Measurements from ENCODE around the gene CACNG3. TPM values are rescaled to one million over a fixed set of nuclear protein-coding genes. Genes with fewer than 3 reads are reported as not detected.

Gene CACNG3
- total and polyA plus RNA-seq, 2 experiments from 2014 or later = not detected

GRCh38 chr16:24322106-24322505, 66.0 kb downstream of the CACNG3 start:
- H3K27me3 ChIP-seq = no peaks in the 10 kb centered on the region
- no peak for TF ChIP-seq EZH2phosphoT487 (IDR thresholded peaks at IDR 0.05; ENCODE audit: low read depth, severe bottlenecking, unreplicated experiment)
- no peak for TF ChIP-seq CTCF (IDR thresholded peaks at IDR 0.05; ENCODE audit: poor library complexity)
- TF ChIP-seq EZH2 (IDR thresholded peaks at IDR 0.05; ENCODE audit: borderline replicate concordance) = no peak
- H3K4me2 ChIP-seq = no peak overlapping the region
- H3K4me3 ChIP-seq = no peak overlapping the region
- H3K79me2 ChIP-seq = no peaks in the 10 kb centered on the region
- no peaks in the 10 kb centered on the region for H3K9me3 ChIP-seq (ENCODE audit: low read depth)
- no peaks in the 10 kb centered on the region for H4K20me1 ChIP-seq (ENCODE audit: insufficient read depth, poor library complexity, severe bottlenecking)
- H3K27ac ChIP-seq = no peak overlapping the region
- WGBS (ENCODE audit: low lambda C conversion rate, missing lambda C conversion rate) = 53% methylated on average over 10 of the region's 10 CpGs
- no peaks in the 10 kb centered on the region for H3K9me2 ChIP-seq (replicated peaks; ENCODE audit: insufficient read depth)
- H2AFZ ChIP-seq = no peak overlapping the region
- H3K36me3 ChIP-seq (replicated peaks; ENCODE audit: insufficient read depth, low read depth) = no peaks in the 10 kb centered on the region
- DNase-seq (ENCODE audit: low spot score) = no peak
- no peaks in the 10 kb centered on the region for H3K4me1 ChIP-seq (ENCODE audit: insufficient read depth)

- Histone ChIP-seq H3K4me1 (ENCODE audit: insufficient read depth) (no peaks in the 10 kb centered on the region), H4K20me1 (ENCODE audit: insufficient read depth, poor library complexity, severe bottlenecking) (no peaks in the 10 kb centered on the region), H3K27ac (no peak overlapping the region), H3K36me3 (replicated peaks; ENCODE audit: insufficient read depth, low read depth) (no peaks in the 10 kb centered on the region), H3K9me2 (replicated peaks; ENCODE audit: insufficient read depth) (no peaks in the 10 kb centered on the region), H3K9me3 (ENCODE audit: low read depth) (no peaks in the 10 kb centered on the region), H3K79me2 (no peaks in the 10 kb centered on the region), H3K4me2 (no peak overlapping the region), H2AFZ (no peak overlapping the region), H3K27me3 (no peaks in the 10 kb centered on the region), H3K4me3 (no peak overlapping the region)
- no peak for DNase-seq (ENCODE audit: low spot score)
- TF ChIP-seq EZH2 (IDR thresholded peaks at IDR 0.05; ENCODE audit: borderline replicate concordance) (no peak), CTCF (IDR thresholded peaks at IDR 0.05; ENCODE audit: poor library complexity) (no peak)
- WGBS (ENCODE audit: low lambda C conversion rate, missing lambda C conversion rate) = 84% methylated on average over 1 of the region's 1 CpG
Observed at GRCh38 chr16:24324421-24324820, 68.3 kb downstream of the CACNG3 start.

GRCh38 chr16:24328835-24329452, 72.8 kb downstream of the CACNG3 start:
- H3K9me3 ChIP-seq (ENCODE audit: low read depth) = no peaks in the 10 kb centered on the region
- H3K27ac ChIP-seq = no peak overlapping the region
- H4K20me1 ChIP-seq (ENCODE audit: insufficient read depth, poor library complexity, severe bottlenecking) = no peaks in the 10 kb centered on the region
- no peaks in the 10 kb centered on the region for H3K4me1 ChIP-seq (ENCODE audit: insufficient read depth)
- no peak overlapping the region for H2AFZ ChIP-seq
- H3K4me3 ChIP-seq = no peak overlapping the region
- no peaks in the 10 kb centered on the region for H3K36me3 ChIP-seq (replicated peaks; ENCODE audit: insufficient read depth, low read depth)
- WGBS (ENCODE audit: low lambda C conversion rate, missing lambda C conversion rate) = 78% methylated on average over 14 of the region's 14 CpGs
- TF ChIP-seq CTCF (IDR thresholded peaks at IDR 0.05; ENCODE audit: poor library complexity) = no peak
- no peaks in the 10 kb centered on the region for H3K9me2 ChIP-seq (replicated peaks; ENCODE audit: insufficient read depth)
- no peaks in the 10 kb centered on the region for H3K27me3 ChIP-seq
- H3K79me2 ChIP-seq = no peaks in the 10 kb centered on the region
- H3K4me2 ChIP-seq = no peak overlapping the region
- no peak for DNase-seq (ENCODE audit: low spot score)

GRCh38 chr16:24332178-24332577, 76.0 kb downstream of the CACNG3 start:
- Histone ChIP-seq H3K4me1 (ENCODE audit: insufficient read depth) (no peaks in the 10 kb centered on the region), H3K79me2 (no peaks in the 10 kb centered on the region), H4K20me1 (ENCODE audit: insufficient read depth, poor library complexity, severe bottlenecking) (no peaks in the 10 kb centered on the region), H3K36me3 (replicated peaks; ENCODE audit: insufficient read depth, low read depth) (no peaks in the 10 kb centered on the region), H3K9me2 (replicated peaks; ENCODE audit: insufficient read depth) (no peaks in the 10 kb centered on the region), H3K4me3 (no peak overlapping the region), H3K4me2 (no peak overlapping the region), H3K9me3 (ENCODE audit: low read depth) (no peaks in the 10 kb centered on the region), H2AFZ (no peak overlapping the region), H3K27me3 (no peaks in the 10 kb centered on the region), H3K27ac (no peak overlapping the region)
- no peak for DNase-seq (ENCODE audit: low spot score)
- TF ChIP-seq EZH2 (IDR thresholded peaks at IDR 0.05; ENCODE audit: borderline replicate concordance) (no peak), EZH2phosphoT487 (IDR thresholded peaks at IDR 0.05; ENCODE audit: low read depth, severe bottlenecking, unreplicated experiment) (no peak), CTCF (IDR thresholded peaks at IDR 0.05; ENCODE audit: poor library complexity) (no peak)
- 92% methylated on average over 3 of the region's 3 CpGs for WGBS (ENCODE audit: low lambda C conversion rate, missing lambda C conversion rate)
